MCF 10A (cell line): Measurements from ENCODE around the gene ATP6V1B1. TPM values are rescaled to one million over a fixed set of nuclear protein-coding genes. Genes with fewer than 3 reads are reported as not detected.

ENCODE experiments used
- BruUV-seq: library from RNA; stranded (reverse); fragments of 400-500 nt; replicated peaks from 2 replicates; lab custom pipeline; 2021; lab: Mats Ljungman, UMichigan
- CTCF ChIA-PET: fragments of 300-600 bp; sonication (Branson Sonifier 250); formaldehyde crosslinking; extraction: SDS; loops from one replicate; lab custom pipeline; 2021; ENCODE audit warnings: antibody characterized with exemption, inconsistent platforms; lab: Yijun Ruan, JAX
- POLR2A ChIA-PET: fragments of 300-600, 350-650 bp; sonication (Branson Sonifier 250); formaldehyde crosslinking; extraction: SDS; loops from one replicate; lab custom pipeline; 2020; ENCODE audit warnings: antibody characterized with exemption, inconsistent platforms; lab: Yijun Ruan, JAX
- DNase-seq: peaks from one replicate; pipeline ENCODE4 v3.0.0-alpha.2; 2018; ENCODE audit not compliant: unreplicated experiment
- H3K27ac Mint-ChIP-seq: one replicate; pipeline ENCODE4 v1.8.0; 2022; ENCODE audit warnings: mild to moderate bottlenecking, low read depth, mixed read lengths; ENCODE audit not compliant: unreplicated experiment
- H3K27me3 Mint-ChIP-seq: one replicate; pipeline ENCODE4 v1.8.0; 2022; ENCODE audit warnings: mixed read lengths; ENCODE audit not compliant: insufficient read depth, unreplicated experiment
- H3K36me3 Mint-ChIP-seq: one replicate; pipeline ENCODE4 v1.8.0; 2022; ENCODE audit warnings: mild to moderate bottlenecking, moderate library complexity, mixed read lengths; ENCODE audit not compliant: insufficient read depth, unreplicated experiment
- H3K4me1 Mint-ChIP-seq: one replicate; pipeline ENCODE4 v1.8.0; 2022; ENCODE audit warnings: mixed read lengths; ENCODE audit not compliant: insufficient read depth, unreplicated experiment
- H3K4me3 Mint-ChIP-seq: one replicate; pipeline ENCODE4 v1.8.0; 2022; ENCODE audit warnings: mild to moderate bottlenecking, moderate library complexity, mixed read lengths; ENCODE audit not compliant: unreplicated experiment
- H3K9me3 Mint-ChIP-seq: one replicate; pipeline ENCODE4 v1.8.0; 2022; ENCODE audit warnings: mixed read lengths; ENCODE audit not compliant: unreplicated experiment
- CTCF ChIP-seq: fragments of 200-600 bp; IDR thresholded peaks from one replicate; pipeline ENCODE4 v1.8.0; 2022; ENCODE audit warnings: antibody characterized with exemption, mild to moderate bottlenecking; ENCODE audit not compliant: unreplicated experiment
- intact Hi-C: fragments of 100-400 bp; cut with micrococcal nuclease; formaldehyde crosslinking; loops from 2 replicates; pipeline ENCODE4 v1.14.1; 2022
- total RNA-seq: library from RNA; stranded (reverse); gene quantifications from 2 replicates; pipeline ENCODE4 v1.2.3, GENCODE V29; 2022

The ATP6V1B1 gene
- total RNA-seq, 1 experiment from 2014 or later, result not detected

GRCh38 chr2:71001592-71001927 is 65.9 kb downstream of the ATP6V1B1 start:
- Mint-ChIP-seq H3K4me3 (no peak overlapping the region), H3K4me1 (no peaks in the 10 kb centered on the region), H3K9me3 (no peaks in the 10 kb centered on the region), H3K27me3 (no peaks in the 10 kb centered on the region), H3K27ac (no peak overlapping the region), H3K36me3 (no peaks in the 10 kb centered on the region)
- TF ChIP-seq CTCF, result no peak
- ChIA-PET POLR2A (interaction anchor here (0.6 kb wide), 2 partner anchors 67 to 274 kb away, joined by 3 read pairs; partner anchors contain the start of gene NAGK), CTCF (interaction anchor here (0.5 to 2.3 kb wide), 24 partner anchors 9 to 1320 kb away, joined by 3 to 10 read pairs (median 3); no protein-coding TSS in a partner anchor)
- intact Hi-C loops, result no loop called here
- no TSS peak for BruUV-seq
- no peak for DNase-seq

DNA sequence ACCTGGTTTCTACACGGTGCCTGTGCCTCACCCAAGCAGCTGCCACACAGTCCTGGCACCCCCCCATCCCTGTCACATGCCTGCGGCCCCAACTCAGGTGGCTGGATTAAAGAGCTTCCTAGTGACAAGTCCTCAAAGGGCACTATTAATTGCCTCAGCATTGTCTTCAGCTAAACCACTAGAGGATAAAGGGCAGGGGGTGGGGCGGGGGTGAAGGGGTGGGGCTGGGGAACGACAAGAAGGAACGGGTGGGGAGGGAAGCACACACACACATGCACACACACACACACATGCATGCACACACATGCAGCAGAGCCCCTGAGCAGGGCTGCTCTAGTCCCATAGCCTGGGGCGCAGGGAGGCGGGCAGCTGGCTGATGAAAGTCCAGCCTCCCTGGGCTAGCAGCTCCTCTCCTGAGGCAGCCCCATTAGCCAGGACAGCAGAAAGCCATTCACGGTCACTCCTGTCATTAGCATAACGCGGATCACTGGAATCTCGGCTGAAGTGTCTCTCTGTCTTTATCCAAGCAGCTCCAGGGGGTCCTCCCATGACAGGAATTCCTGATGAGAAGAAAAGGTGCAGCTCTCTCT is 66.4 kb downstream of the ATP6V1B1 start:
- Mint-ChIP-seq H3K27ac (no peak overlapping the region), H3K4me3 (no peak overlapping the region), H3K4me1 (no peaks in the 10 kb centered on the region), H3K27me3 (no peaks in the 10 kb centered on the region), H3K9me3 (no peaks in the 10 kb centered on the region), H3K36me3 (no peaks in the 10 kb centered on the region)
- ChIA-PET CTCF (interaction anchor here (0.5 to 2.3 kb wide), 19 partner anchors 9 to 315 kb away, joined by 3 to 10 read pairs (median 3); partner anchors contain the start of gene NAGK), POLR2A (interaction anchor here (1.2 kb wide), 1 partner anchor 17 kb away, joined by 3 read pairs; no protein-coding TSS in a partner anchor)
- no peak for DNase-seq
- BruUV-seq, result no TSS peak
- intact Hi-C loops, result no loop called here
- TF ChIP-seq CTCF, result no peak

- CTCF ChIA-PET, result no interaction called here
- TF ChIP-seq CTCF, result no peak
Measured at GRCh38 chr2:71003396-71003795, 67.7 kb downstream of the ATP6V1B1 start.

GRCh38 chr2:71003966-71004755 is 68.5 kb downstream of the ATP6V1B1 start:
- no peaks in the 10 kb centered on the region for H3K27me3 Mint-ChIP-seq
- no peak for DNase-seq
- H3K9me3 Mint-ChIP-seq, result no peaks in the 10 kb centered on the region
- no peaks in the 10 kb centered on the region for H3K36me3 Mint-ChIP-seq
- no peak overlapping the region for H3K4me3 Mint-ChIP-seq
- ChIA-PET POLR2A (interaction anchor here (0.7 kb wide), 1 partner anchor 131 kb away, joined by 3 read pairs; no protein-coding TSS in a partner anchor), CTCF (interaction anchor here (0.6 kb wide), 1 partner anchor 7 kb away, joined by 4 read pairs; no protein-coding TSS in a partner anchor)
- no peak for TF ChIP-seq CTCF
- H3K4me1 Mint-ChIP-seq, result no peaks in the 10 kb centered on the region
- no peak overlapping the region for H3K27ac Mint-ChIP-seq
- no TSS peak for BruUV-seq
- intact Hi-C loops, result no loop called here

More at GRCh38 chr2:71003396-71003795, 67.7 kb downstream of the ATP6V1B1 start:
- BruUV-seq, result no TSS peak
- no peaks in the 10 kb centered on the region for H3K27me3 Mint-ChIP-seq
- no peaks in the 10 kb centered on the region for H3K9me3 Mint-ChIP-seq
- H3K36me3 Mint-ChIP-seq, result no peaks in the 10 kb centered on the region
- no peak overlapping the region for H3K4me3 Mint-ChIP-seq
- POLR2A ChIA-PET, result interaction anchor here (0.7 to 1.2 kb wide), 2 partner anchors 16 to 132 kb away, joined by 3 read pairs; no protein-coding TSS in a partner anchor
- intact Hi-C loops, result no loop called here
- DNase-seq, result no peak
- H3K27ac Mint-ChIP-seq, result no peak overlapping the region
- no peaks in the 10 kb centered on the region for H3K4me1 Mint-ChIP-seq
